Iris pigment epithelial cell (primary cell): ENCODE results near the gene LSM2.

Experiments used
- DNase-seq: peaks from one replicate; pipeline ENCODE4 v3.0.0-alpha.2; 2011; ENCODE audit warnings: low read depth

Gene LSM2

DNA sequence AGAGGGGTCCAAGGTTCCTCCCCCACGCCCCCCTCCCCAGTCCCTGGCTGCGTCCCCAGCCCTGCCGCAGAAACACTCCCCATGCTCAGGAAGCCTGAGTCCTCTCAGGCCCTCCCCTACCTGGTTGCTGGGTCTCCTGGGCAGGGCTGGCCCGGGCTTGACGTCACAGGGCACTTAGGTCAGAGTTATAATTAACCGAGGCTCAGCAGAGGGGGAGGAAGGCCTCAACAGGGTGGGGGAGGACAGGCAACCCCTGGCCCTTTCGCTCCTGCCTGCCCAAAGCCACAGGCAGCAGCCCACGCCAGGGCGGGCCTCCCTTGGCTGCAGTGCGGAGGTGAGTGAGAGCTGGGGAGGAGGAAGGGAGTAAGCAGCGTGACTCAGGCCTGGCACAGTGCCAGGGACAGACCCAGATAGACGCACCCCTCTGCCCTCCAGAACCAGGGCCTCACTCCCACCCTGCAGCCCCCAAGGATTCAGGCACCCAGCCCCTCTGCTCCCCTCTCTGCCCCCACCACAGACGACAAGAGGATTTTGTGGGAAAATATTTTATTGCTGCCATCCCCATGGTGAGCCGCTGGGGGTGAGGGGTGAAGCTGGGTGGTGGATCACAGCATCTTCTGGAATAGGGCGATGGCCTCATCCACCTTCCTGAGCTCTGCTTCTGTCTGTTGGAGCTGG, 29.6 kb downstream of the LSM2 start, which contains the start of gene VWA7:
Gene VWA7, minus strand, starts transcription at position 340 of the 678 bp plus-strand sequence. CDS start 549 bp downstream, outside the sequence.
- peak; percentile 73 for DNase-seq

- no peak for DNase-seq
Measured at GRCh38 chr6:31776485-31776988, 30.2 kb downstream of the LSM2 start.

DNA sequence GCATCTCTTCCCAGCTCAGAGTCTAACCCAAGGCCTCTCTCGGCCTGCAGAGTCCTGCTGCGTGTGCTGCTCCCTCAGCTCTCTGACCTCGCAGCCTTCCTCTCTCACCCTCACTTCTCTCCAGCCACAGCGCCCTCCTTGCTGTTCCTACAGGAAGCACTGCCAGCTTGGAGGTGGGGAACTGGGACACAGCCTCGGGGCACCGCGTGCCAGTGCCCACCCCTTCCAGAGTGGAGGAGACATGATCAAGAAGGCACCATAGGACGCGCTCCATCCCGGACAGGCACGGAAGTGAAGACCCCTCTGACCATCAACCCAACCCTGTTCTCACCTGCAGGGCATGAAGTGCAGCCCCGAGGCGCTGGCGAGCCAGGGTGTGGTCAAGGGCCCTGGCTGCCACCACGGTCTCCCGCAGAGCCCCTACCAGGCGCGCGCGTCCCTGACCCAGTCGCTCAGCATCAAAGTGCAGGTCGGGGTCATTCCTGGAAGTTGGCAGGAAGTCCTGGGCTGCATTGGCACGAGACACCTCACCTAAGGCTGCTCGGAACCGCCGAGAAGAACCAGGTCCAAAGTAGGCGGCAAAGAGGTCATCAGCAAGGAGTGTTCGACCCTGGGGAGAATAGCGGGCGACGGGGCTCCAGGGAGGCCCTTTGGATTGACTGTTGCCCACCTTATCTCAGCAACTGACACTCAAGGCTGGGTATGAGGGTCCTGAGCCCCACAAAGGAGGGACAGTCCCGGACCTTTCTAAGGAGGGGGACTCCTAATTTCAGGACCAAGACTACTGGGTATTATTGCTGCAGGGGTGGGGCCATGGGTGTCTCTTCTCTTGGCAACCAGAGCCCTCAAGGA, 30.9 kb downstream of the LSM2 start:
- no peak for DNase-seq

DNA sequence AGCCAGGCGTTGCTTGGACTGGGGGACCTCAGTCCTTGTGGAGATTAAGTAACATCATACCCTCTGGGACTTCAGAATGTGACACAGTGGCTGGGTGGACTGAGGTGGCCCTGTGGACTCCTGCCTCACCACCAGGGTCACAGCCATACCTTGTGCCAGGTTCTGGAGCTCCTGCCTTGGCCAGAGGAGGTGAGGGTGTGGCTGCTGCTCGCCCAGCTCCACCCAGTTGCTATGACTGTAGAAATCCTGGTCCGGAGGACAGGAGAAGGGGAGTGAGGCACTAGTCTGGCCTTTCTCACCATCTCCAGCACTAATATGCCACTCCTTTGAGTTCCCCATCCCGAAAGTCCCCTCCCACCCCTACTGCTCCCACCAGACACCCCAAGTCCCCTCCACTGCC, 31.6 kb downstream of the LSM2 start:
- no peak for DNase-seq

DNA sequence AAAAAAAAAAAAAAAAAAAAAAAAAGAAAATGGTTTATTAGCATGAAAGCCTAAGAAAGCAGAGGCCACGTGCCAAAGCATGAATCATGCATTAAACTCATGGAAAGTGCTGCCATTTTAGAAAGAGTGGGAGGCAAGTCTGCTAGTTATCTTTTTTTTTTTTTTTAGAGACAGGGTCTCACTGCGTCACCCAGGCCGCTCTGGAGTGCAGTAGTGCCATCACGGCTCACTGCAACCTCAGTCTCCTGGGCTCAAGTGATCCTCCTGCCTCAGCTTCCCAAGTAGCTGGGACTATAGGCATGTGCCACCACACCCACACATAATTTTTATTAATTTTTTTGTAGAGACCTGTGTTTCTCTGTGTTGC, 34.8 kb downstream of the LSM2 start:
- peak; percentile 29 for DNase-seq

DNA sequence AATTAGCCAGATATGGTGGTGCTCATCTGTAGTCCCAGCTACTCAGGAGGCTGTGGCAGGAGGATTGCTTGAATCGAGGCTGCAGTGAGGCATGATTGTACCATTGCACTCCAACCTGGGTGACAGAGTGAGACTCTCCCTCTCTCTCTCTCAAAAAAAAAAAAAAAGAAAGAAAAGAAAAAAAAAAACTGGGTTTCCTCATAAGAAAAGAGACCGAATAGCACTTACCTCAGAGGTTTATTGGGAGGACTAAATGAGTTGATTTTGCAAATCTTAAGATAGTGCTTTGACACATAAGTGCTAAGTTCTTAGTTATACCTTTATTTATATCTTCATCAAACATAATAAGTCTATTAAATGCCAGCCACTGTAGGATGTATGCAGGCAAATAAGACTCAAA, 35.9 kb downstream of the LSM2 start:
- DNase-seq, result no peak

DNA sequence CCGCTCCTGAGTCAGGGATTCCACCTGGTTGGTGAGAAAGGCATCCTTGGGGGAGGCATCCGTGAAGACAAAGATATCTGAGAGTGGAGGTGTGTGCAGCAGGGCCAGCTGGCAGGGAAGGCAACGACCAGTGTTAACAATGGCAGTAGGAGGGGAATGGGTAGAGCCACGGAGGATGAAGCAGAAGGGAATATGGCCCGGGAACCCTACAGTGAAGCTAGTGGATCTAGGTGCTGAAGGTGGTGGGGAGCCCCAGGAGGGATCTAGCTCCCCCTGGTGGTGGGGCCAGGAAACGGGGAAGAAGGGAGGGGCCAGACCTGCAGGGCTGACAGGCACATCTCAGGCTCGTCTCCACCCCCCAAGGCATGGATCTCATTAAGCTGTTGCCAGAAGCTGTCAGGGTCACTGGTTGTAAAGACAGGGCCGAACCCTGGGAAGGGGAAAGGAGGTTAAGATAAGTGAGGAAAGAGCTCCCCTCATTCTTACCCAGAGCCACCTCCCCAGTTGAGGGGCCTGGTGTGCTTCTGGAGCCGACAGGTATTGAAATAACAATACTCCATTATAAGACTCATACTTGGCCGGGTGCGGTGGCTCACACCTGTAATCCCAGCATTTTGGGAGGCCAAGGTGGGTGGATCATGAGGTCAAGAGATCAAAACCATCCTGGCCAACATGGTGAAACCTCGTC, 36.9 kb downstream of the LSM2 start:
- peak; percentile 53 for DNase-seq

GRCh38 chr6:31768363-31769257, 38.2 kb downstream of the LSM2 start:
- DNase-seq, result no peak

DNA sequence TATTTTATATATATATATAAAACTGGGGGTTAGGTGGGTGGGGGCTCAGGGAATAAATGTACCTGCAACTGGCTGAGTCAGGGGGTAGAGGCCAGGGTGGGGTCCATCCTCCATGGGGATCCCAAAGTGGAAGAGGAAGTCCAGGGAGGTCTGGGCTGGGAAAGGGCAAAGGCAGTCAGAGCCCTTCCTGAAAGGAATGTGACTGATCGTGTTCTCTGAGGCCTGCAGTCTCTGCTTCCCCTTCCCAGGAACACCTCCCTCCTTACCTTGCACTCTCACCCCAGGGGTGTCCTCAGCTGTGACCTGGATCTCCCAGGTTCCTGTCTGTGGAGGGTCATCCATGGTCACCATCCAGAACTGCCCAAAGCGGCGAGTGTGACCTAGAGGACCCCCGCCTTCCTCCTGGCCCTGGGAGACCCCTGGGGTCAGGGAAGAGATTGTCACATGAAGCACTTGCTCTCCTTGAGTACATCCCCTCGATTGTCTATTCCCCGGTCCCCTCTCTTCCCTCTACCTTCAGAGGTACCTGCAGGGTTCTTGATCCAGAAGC, 39.6 kb downstream of the LSM2 start:
- DNase-seq, result no peak

DNA sequence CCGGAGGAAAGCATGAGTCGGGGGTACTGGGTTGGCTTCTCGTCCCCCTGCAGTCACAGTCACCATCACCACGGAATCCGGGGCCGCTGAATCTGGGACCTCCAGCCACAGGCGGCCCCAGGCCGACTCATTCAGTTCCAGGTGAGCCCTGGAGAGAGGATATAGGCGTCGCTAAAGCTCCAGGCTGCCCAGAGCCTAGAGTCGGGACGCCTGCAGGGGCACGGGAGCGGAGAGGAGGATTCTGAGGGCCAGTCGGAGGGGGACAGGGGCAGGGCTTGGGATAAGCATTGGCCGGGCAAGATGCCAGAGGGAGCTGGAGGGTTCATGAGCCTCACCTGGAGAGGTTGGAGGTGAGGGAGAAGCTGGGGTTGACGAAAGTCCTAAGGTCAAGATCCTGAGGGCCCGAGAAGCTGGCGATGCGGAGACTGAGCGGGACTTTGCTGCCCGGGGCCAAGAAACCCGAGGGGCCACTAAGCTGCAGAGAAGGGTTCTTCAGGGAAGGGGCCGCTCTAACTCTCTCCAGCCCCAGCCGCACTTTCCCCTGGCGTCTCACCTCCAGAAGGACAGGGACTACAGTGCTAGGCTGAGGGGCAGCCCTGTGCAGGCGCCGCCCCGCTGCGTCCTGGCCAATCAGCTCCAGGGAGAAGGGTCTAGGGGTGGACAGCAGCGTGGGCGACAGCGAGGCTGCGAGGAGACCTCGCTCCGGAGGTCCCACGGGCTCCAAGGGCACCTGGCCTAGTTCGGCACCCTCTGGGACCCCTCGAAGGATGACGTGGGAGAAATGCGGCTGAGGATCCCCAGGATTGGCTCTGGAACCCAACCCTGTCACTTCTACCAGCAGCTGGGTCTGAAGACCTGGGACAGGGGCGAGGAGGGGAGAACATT, 40.6 kb downstream of the LSM2 start:
- no peak for DNase-seq

DNA sequence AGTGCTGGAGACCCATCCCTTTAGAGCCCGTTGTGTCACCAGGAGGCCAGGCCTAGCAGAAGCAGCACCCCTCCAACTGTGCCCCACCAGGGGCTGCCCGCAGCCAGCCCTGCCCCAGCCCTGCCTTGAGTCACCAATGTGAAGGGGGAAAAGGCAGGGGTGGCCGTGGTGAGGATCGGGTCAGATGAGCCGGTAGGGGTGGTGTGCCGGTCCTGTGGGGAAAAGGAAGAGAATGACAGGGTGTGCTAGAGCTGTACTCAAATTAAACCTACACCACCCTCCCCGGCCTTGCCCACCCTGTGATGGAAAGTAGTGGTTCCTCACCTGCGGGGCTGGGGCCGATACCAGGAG, 41.2 kb downstream of the LSM2 start:
- no peak for DNase-seq

DNA sequence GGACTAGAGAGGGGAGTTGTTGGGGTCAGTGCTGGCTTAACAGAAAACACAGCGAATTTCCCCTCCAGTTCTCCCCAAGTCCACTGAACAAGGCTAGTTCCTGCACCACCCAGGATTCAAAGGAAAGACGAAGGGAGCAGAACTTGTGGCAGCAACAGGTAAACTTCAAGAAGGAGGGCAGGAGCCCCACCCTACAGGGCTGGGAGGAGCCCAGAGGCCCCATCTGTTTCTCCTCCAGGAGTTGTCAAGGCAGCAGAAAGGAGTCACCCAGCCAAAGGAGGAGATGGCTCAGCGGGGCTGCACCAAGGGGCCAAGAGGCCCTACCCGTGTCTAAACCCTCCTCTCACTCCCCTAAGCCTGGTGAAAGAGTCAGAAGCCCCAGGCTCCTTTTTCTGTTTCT, 42.6 kb downstream of the LSM2 start:
- DNase-seq, result no peak

GRCh38 chr6:31763619-31763940, 43.2 kb downstream of the LSM2 start:
- DNase-seq, result peak; percentile 15

DNA sequence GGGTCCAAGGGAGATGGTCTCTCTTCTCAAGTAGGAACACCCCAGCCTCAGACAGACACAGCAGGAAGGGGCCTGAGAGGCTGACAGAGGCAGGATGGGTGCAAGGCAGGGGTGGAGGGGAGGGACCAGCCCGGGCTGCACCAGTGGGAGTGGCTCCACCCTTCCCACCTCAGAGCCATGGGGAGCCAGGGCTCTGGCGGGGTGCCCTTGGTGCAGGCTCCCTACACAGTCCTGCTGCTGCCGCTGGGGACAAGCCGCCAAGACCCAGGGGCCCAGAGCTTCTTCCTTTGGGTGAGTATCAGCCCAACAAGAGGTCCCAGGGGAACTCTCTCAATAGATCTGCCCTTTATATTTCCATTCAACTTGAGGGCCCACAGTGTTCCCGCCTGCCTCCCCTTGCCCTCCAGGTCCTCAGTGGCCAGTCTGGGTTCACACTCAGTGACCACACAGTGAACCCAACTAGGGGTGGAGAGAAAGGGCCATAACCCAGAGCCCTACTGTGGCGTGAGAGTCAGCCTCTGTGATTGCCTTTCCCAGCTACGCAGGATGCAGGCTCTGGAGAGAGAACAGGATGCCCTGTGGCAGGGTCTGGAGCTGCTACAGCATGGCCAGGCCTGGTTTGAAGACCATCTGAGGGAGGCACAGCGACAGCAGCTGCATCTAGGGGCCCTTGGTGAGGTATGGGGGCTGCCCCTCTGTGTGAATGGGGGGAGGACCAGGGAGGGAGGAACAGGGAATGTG, 43.7 kb downstream of the LSM2 start:
- DNase-seq, result no peak

DNA sequence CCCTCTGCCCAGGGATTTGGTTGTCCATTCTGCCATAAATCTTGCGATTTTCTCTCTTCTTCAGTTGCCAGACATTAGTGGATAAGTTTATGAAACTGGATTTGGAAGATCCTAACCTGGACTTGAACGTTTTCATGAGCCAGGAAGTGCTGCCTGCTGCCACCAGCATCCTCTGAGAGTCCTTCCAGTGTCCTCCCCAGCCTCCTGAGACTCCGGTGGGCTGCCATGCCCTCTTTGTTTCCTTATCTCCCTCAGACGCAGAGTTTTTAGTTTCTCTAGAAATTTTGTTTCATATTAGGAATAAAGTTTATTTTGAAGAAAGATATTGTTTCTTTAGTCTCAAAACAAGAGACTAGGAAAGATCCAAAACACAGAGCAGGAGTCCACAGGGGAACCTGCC, 44.4 kb downstream of the LSM2 start, which contains the start of gene SAPCD1:
Gene SAPCD1, plus strand, starts transcription at position 301 of the 400 bp plus-strand sequence. CDS start 399 bp downstream, outside the sequence.
- DNase-seq, result no peak

- no peak for DNase-seq
Measured at GRCh38 chr6:31761343-31761742, 45.4 kb downstream of the LSM2 start.

- DNase-seq, result no peak
Measured at GRCh38 chr6:31760790-31761189, 46.0 kb downstream of the LSM2 start.

DNA sequence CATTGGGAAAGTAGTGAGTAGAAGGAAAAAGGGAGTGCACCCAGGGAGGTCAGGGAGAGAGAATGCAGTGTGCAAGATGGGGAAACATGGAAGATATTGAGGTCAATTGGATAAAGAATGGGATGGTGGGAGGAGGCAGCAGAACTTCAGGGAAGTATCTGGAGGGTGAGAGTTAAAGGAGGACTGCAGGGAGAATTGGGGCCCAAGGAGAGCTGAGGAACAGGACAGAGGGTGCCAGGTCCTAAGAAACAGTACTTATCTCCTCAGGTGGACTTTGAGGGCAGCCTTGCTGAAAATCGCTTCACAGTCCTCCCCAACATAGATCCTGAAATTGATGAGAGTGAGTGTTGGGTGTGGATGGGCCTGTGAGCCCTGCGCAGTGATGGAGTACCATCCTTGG, 48.5 kb downstream of the LSM2 start:
- no peak for DNase-seq

- DNase-seq, result peak; percentile 88
Measured at GRCh38 chr6:31752739-31753319, 53.9 kb downstream of the LSM2 start.
